GM21737 (cell line): Measurements from ENCODE around the gene KIF4B.
"Not testable (repeated sequence)": the region's sequence is repeated elsewhere in the genome, so short reads cannot be mapped to it uniquely, and the experiment has no call there.

Experiments used
- ATAC-seq: cut with Tn5 transposase; IDR thresholded peaks from one replicate; pipeline ENCODE4 v1.9.1; 2021; ENCODE audit warnings: mild to moderate bottlenecking, moderate library complexity; ENCODE audit not compliant: unreplicated experiment

The KIF4B gene

GRCh38 chr5:155004138-155004744, 9.3 kb upstream of the KIF4B start:
- no peak for ATAC-seq

GRCh38 chr5:155006265-155006664, 7.3 kb upstream of the KIF4B start:
- ATAC-seq, result not testable (repeated sequence)

- no peak for ATAC-seq
These were observed 4.9 kb upstream of the KIF4B start for GRCh38 chr5:155008669-155009068.

GRCh38 chr5:155010881-155011280, 2.7 kb upstream of the KIF4B start:
- no peak for ATAC-seq

- ATAC-seq, result no peak
These were observed 1.7 kb downstream of the KIF4B start for GRCh38 chr5:155015239-155015638.

GRCh38 chr5:155017610-155018009, 4.1 kb downstream of the KIF4B start:
- ATAC-seq, result peak; percentile 92

- no peak for ATAC-seq
These were observed 6.2 kb downstream of the KIF4B start for GRCh38 chr5:155019601-155020226.

- no peak for ATAC-seq
These were observed 8.3 kb downstream of the KIF4B start for GRCh38 chr5:155021842-155022241.

GRCh38 chr5:155023320-155023719, 9.8 kb downstream of the KIF4B start:
- no peak for ATAC-seq

GRCh38 chr5:155024015-155024414, 10.5 kb downstream of the KIF4B start:
- ATAC-seq, result no peak

- no peak for ATAC-seq
These were observed 12.3 kb downstream of the KIF4B start for GRCh38 chr5:155025895-155026294.

GRCh38 chr5:155027993-155028629, 14.6 kb downstream of the KIF4B start:
- no peak for ATAC-seq

- no peak for ATAC-seq
These were observed 15.7 kb downstream of the KIF4B start for GRCh38 chr5:155029240-155029639.

- not testable (repeated sequence) for ATAC-seq
These were observed 20.7 kb downstream of the KIF4B start for GRCh38 chr5:155034145-155034744.

GRCh38 chr5:155035087-155035486, 21.5 kb downstream of the KIF4B start:
- ATAC-seq, result not testable (repeated sequence)

GRCh38 chr5:155040984-155041653, 27.6 kb downstream of the KIF4B start:
- ATAC-seq, result no peak

- ATAC-seq, result no peak
These were observed 31.0 kb downstream of the KIF4B start for GRCh38 chr5:155044591-155044990.

- no peak for ATAC-seq
These were observed 33.0 kb downstream of the KIF4B start for GRCh38 chr5:155046591-155046990.

- no peak for ATAC-seq
These were observed 34.3 kb downstream of the KIF4B start for GRCh38 chr5:155047818-155048217.

- no peak for ATAC-seq
These were observed 36.2 kb downstream of the KIF4B start for GRCh38 chr5:155049569-155050383.
